Measurements from ENCODE around the gene B3GNT4. TPM values are rescaled to one million over a fixed set of nuclear protein-coding genes. Genes with fewer than 3 reads are reported as not detected.

B3GNT4 gene
- total RNA-seq, 1 experiment from 2014 or later: 1.8 TPM

DNA sequence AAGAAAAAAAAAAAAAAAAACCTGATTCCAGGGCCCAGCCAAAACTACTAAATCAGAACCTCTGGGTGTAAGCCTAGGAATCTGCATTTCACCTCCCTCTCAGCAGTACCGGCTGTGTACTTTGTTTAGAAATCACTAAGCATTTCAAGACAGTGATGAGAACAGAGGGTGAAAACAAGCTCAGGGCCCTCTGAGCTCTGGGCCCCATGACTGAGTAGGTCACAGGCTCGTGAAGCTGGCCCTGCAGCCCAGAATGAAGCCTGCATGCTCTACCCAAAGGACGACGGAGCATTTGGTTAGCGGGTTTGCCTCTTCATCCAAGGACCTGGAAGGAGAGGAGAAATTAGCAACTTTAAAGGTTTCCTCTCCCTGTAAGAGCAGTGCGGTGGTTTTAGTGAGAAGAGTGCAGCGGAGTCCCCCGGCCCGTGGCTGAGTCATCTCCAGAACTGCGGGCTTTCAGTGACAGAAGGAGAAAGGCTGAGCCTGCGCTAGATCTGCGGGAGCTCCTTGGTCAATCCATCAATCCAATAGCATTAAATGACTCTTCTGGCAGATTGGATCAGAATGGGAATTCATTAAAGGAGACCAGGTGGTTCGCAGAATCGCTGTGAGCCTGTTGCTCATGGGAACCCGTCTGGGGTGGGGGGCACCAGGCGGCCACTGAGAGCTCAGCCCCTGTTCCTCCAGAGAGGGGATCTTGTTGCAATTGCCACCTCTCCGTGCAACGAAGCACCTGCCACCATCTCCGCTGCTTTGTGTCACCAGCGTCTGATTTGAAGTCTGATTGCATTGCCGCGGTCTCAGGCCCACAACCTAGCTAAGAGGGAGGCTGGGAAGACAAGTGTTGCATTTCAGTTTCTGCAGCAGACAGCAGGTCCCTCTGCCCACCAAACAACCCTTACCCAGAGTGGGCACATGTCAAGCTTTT, 36.8 kb upstream of the B3GNT4 start:
- no peak overlapping the region for H3K4me3 Mint-ChIP-seq (ENCODE audit: unreplicated experiment)
- no TSS peak for BruUV-seq (replicated peaks)
- TF ChIP-seq, protein P1, sequence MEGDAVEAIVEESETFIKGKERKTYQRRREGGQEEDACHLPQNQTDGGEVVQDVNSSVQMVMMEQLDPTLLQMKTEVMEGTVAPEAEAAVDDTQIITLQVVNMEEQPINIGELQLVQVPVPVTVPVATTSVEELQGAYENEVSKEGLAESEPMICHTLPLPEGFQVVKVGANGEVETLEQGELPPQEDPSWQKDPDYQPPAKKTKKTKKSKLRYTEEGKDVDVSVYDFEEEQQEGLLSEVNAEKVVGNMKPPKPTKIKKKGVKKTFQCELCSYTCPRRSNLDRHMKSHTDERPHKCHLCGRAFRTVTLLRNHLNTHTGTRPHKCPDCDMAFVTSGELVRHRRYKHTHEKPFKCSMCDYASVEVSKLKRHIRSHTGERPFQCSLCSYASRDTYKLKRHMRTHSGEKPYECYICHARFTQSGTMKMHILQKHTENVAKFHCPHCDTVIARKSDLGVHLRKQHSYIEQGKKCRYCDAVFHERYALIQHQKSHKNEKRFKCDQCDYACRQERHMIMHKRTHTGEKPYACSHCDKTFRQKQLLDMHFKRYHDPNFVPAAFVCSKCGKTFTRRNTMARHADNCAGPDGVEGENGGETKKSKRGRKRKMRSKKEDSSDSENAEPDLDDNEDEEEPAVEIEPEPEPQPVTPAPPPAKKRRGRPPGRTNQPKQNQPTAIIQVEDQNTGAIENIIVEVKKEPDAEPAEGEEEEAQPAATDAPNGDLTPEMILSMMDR (IDR thresholded peaks at IDR 0.05; ENCODE audit: unreplicated experiment): no peak
- no peaks in the 10 kb centered on the region for H3K9me3 Mint-ChIP-seq (ENCODE audit: unreplicated experiment)
- intact Hi-C loops (cut with micrococcal nuclease): no loop called here
- ChIA-PET CTCF (interaction anchor here (0.6 kb wide), 1 partner anchor 34 kb away, joined by 3 read pairs; no protein-coding TSS in a partner anchor), POLR2A (interaction anchor here (0.6 kb wide), 2 partner anchors 28 to 111 kb away, joined by 3 read pairs; no protein-coding TSS in a partner anchor)
- H3K27me3 Mint-ChIP-seq (ENCODE audit: insufficient read depth, unreplicated experiment): no peaks in the 10 kb centered on the region
- H3K4me1 Mint-ChIP-seq (ENCODE audit: insufficient read depth, unreplicated experiment): no peaks in the 10 kb centered on the region
- peaks cover 6% of the 10 kb centered on the region for H3K36me3 Mint-ChIP-seq (ENCODE audit: insufficient read depth, unreplicated experiment)
- no peak overlapping the region for H3K27ac Mint-ChIP-seq (ENCODE audit: low read depth, unreplicated experiment)
- no peak for DNase-seq (ENCODE audit: unreplicated experiment)

DNA sequence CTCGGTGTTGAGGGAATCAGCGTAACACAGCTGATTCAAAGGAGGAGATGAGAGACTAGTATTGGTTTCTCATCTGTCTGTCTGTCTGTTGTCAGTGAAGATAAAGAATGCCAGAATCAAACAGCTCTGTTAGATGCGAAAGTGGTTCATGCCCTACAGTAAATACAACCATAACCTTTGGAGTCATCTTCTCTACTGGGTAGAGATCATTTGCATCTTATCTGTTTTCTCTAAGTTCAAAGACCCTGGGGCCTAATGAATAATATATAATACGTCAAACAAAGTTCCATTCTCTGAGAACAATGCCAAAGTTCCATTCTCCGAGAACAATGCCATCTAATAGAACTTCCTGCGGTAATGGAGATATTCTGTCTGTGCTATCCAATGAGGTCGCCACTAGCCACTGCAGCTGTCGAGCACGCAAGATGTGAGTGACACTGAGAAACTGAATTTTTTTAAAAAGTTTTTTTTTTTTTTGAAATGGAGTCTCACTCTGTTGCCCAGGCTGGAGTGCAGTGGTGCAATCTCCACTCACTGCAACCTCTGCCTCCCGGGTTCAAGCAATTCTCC, 36.1 kb upstream of the B3GNT4 start:
- TF ChIP-seq, protein P1 (IDR thresholded peaks at IDR 0.05; ENCODE audit: unreplicated experiment): no peak
- CTCF ChIA-PET: no interaction called here
- Mint-ChIP-seq H3K27me3 (ENCODE audit: insufficient read depth, unreplicated experiment) (no peaks in the 10 kb centered on the region), H3K9me3 (ENCODE audit: unreplicated experiment) (no peaks in the 10 kb centered on the region), H3K4me1 (ENCODE audit: insufficient read depth, unreplicated experiment) (no peaks in the 10 kb centered on the region), H3K27ac (ENCODE audit: low read depth, unreplicated experiment) (no peak overlapping the region), H3K36me3 (ENCODE audit: insufficient read depth, unreplicated experiment) (peaks cover 2% of the 10 kb centered on the region), H3K4me3 (ENCODE audit: unreplicated experiment) (no peak overlapping the region)
- DNase-seq (ENCODE audit: unreplicated experiment): no peak
- POLR2A ChIA-PET: interaction anchor here (0.6 kb wide), 1 partner anchor 112 kb away, joined by 3 read pairs; no protein-coding TSS in a partner anchor
- intact Hi-C loops (cut with micrococcal nuclease): no loop called here
- no TSS peak for BruUV-seq (replicated peaks)

DNA sequence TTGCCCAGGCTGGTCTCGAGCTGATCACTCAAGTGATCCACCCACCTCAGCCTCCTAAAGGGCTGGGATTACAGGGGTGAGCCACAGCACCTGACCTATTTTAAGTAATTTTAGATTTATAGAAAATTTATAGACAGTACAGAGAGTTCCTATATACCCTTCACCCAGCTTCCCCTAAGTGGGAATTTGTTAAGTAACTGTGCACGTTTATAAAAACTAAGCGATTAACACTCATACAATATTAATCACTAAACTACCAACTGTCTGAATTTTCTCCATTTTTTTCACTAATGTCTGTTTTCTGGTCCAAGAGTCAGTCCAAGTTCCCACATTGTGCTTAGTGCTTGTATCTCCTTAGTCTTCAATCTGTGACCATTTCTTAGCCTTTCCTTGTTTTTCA, 35.0 kb upstream of the B3GNT4 start:
- Mint-ChIP-seq H3K36me3 (ENCODE audit: insufficient read depth, unreplicated experiment) (no peaks in the 10 kb centered on the region), H3K4me3 (ENCODE audit: unreplicated experiment) (no peak overlapping the region), H3K4me1 (ENCODE audit: insufficient read depth, unreplicated experiment) (no peaks in the 10 kb centered on the region), H3K27ac (ENCODE audit: low read depth, unreplicated experiment) (no peak overlapping the region), H3K9me3 (ENCODE audit: unreplicated experiment) (no peaks in the 10 kb centered on the region), H3K27me3 (ENCODE audit: insufficient read depth, unreplicated experiment) (no peaks in the 10 kb centered on the region)
- intact Hi-C loops (cut with micrococcal nuclease): no loop called here
- DNase-seq (ENCODE audit: unreplicated experiment): no peak
- BruUV-seq (replicated peaks): no TSS peak
- TF ChIP-seq, protein P1 (IDR thresholded peaks at IDR 0.05; ENCODE audit: unreplicated experiment): no peak
- ChIA-PET CTCF (no interaction called here), POLR2A (interaction anchor here (0.6 kb wide), 1 partner anchor 356 kb away, joined by 3 read pairs; no protein-coding TSS in a partner anchor)

DNA sequence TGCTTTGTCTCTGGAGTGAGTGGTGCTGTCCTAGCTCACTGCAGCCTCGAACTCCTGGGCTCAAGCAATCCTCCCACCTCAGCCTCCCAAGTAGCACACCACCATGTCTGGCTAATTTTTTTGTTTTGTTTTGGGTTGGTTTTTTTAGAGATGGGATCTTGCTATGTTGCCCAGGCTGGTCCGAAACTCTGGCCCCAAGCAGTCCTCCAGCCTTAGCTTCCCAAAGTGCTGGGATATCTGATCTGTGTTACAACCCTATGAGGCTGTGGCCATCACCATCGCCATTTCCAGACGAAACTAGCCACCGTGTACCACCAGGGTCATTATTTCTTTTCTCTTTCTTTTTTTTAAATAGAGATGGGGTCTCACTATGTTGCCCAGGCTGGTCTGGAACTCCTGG, 32.1 kb upstream of the B3GNT4 start:
- CTCF ChIA-PET: no interaction called here
- BruUV-seq (replicated peaks): no TSS peak
- Mint-ChIP-seq H3K9me3 (ENCODE audit: unreplicated experiment) (no peaks in the 10 kb centered on the region), H3K4me3 (ENCODE audit: unreplicated experiment) (no peak overlapping the region), H3K27me3 (ENCODE audit: insufficient read depth, unreplicated experiment) (no peaks in the 10 kb centered on the region), H3K4me1 (ENCODE audit: insufficient read depth, unreplicated experiment) (peaks cover 5% of the 10 kb centered on the region), H3K27ac (ENCODE audit: low read depth, unreplicated experiment) (no peak overlapping the region), H3K36me3 (ENCODE audit: insufficient read depth, unreplicated experiment) (no peaks in the 10 kb centered on the region)
- DNase-seq (ENCODE audit: unreplicated experiment): no peak
- POLR2A ChIA-PET: no interaction called here
- TF ChIP-seq, protein P1 (IDR thresholded peaks at IDR 0.05; ENCODE audit: unreplicated experiment): no peak
- intact Hi-C loops (cut with micrococcal nuclease): no loop called here

All from MCF 10A (cell line).